SK-MEL-5 (cell line): ENCODE data around the gene CYTH2. TPM values are rescaled to one million over a fixed set of nuclear protein-coding genes. Genes with fewer than 3 reads are reported as not detected.
A peak's percentile ranks its signal among the peaks of the same experiment; 100 is the strongest.

Experiments
- DNase-seq: peaks from one replicate; pipeline ENCODE4 v3.0.0-alpha.2; 2016; ENCODE audit warnings: low read depth, low spot score
- in situ Hi-C: cut with HindIII; loops from 2 replicates; pipeline ENCODE4 v1.10.0; 2016; ENCODE audit warnings: low sequenced_read_pairs, high pct_unique_total_duplicates, low pct_unique_long_range_greater_than_20kb
- total RNA-seq: library from RNA; depleted of rRNA; stranded (reverse); fragments of >200 nt; shearing (Covaris generic); gene quantifications from 2 replicates; pipeline ENCODE4 v1.2.3, GENCODE V29; 2014

Gene CYTH2
- total RNA-seq, 1 experiment from 2014 or later = 41.0 TPM

DNA sequence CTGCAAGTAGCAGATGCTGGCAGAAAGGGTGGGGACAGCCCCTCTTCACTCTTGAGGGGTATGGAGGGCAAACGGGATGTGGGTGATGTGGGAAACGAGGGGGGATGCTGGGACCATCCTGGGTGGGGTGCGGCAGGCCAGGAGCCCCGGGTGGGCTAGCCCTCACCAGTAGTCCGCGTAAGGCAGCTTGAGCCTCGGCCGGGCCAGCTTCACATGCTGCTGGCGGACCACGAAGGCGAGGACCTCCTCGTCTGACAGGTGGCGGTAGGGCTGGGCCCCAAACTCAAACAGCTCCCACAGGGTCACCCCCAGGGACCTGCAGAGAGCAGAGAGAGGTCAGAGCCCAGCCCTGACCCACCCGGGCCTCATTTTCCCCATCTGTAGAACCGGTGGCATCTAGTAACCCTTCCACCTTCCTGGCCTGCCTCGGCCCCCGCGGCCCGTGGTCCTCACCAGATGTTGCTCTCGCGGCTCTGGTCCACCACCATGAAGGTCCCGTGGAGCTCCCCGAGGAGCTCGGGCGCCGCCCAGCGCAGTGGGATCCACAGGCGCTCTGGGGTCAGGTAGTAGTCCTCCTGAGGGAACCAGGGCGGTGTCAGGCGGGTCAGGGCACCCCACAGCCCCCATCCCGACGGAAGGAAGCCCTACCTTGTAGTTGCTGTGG, 31.8 kb downstream of the CYTH2 start:
- DNase-seq = no peak
- in situ Hi-C loops = no loop called here

DNA sequence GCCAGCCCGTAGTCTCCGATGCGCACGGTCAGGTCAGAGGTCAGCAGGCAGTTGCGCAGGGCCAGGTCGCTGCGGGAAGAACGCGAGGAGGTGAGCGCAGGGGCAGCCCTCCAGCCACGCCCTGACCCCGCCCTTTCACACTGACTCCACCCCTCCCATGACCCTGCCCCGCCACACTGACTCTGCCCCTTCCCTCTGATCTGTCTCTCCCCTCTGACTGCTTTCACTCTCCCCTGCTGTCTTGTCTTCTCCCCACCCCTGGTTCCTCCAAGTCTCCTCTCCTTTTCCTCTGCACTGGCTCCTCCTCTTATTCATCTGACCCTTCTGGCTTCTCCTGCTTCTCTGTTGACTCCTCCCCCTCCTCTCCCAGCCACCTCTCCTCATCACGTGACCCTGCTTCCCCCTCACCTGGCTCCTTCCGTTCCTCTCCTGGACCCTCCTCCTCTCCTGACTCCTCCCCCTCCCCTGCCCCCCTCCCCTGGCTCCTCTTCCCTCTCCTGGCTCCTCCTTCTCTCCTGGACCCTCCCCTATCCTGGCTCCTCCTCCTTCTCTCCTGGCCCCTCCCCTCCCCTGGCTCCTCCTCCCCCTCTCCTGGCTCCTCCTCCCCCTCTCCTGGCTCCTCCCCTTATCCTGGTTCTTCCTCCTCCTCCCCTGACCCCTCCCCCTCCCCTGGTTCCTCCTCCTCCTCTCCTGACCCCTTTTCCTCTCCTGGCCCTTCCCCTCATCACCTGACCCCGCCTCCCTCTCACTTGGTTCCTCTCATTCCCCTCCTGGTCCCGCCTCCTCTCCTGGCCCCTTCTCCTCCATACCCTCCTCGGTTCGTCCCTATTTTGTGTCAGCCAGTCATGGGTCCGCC, 32.6 kb downstream of the CYTH2 start:
- peak; percentile 72 for DNase-seq
- in situ Hi-C loops = no loop called here

DNA sequence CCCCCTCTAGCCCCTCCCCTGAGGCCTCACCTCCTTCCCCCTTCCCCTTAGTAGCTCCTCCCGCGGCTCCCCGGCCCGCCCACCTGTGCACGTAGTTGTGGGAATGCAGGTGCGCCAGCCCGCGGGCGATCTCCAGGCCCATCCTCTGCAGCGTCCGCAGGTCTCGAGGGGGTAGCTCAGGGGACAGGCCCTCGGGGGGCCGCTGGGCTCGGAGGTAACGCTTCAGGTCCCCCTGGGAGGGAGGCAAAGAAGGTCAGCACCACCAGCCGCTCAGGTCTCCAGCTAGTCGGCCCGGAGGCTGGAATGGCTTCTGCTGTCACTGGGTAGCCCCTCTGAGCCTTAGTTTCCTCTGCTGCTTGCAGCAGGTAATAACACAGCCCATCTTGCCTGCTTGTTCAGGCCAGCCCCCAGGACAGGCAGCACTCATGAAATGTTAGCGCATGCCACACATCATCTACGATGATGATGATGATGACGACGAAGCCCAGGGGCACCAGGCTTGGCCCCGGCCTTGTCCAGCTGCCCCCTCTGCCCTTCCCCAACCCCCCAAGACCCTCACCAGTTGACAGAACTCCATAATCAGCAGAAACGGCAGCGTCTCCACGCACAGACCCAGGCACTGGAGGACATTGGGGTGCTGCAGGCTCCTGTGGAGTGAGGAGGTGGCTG, 33.3 kb downstream of the CYTH2 start:
- in situ Hi-C loops = no loop called here
- DNase-seq = no peak

DNA sequence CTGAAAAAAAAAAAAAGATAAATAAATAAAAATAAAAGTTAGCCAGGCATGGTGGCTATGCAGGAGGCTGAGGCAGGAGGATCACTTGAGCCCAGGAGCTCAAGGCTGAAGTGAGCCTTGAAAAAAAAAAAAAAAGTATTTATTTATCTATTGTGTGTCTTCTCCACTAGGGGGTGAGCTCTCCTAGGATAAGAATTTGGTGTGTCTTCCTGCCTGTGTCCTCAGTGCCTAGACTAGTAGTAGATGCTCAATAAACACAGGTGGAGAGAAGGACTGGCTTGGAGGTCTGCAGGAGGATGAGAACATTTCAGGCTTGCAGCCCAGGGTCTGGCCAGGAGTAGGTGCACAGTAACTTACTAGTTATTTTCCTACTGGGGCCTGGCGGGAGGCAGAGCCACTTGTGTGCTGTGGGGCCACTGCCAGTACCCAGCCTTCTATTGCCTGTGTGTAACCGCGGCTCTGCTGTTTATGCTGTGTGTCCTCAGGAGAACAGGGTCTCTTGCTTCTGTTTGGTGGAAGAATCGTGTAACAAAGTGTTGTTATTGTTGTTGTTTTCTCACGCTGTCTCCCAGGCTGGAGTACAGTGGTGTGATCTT, 37.1 kb downstream of the CYTH2 start:
- in situ Hi-C loops = no loop called here
- DNase-seq = peak; percentile 68

DNA sequence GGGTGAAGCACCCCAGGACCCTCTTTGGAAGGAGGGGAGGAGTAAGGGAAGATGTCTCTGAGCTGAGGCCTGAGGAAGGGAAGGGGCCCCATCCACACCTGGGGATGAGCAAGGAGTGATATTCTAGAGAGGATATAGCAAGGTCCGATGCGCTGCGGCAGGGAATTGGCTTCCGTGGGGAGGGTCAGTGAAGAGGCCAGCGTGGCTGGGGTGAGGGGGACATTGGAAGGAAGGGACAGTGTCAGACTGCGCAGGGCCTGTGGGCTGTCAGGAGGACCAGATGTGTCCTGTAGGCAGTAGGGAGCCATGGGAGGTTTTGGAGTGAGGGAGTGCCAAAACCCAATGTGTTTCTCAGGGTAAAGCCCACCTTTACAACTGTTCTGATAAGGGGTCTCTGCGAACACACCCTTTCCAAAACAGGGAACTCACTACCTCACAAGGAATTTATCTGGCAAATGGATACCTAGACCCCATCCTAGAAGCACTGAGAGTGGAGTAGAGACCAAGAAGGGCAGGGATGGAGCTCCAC, 38.8 kb downstream of the CYTH2 start:
- in situ Hi-C loops = no loop called here
- DNase-seq = no peak

DNA sequence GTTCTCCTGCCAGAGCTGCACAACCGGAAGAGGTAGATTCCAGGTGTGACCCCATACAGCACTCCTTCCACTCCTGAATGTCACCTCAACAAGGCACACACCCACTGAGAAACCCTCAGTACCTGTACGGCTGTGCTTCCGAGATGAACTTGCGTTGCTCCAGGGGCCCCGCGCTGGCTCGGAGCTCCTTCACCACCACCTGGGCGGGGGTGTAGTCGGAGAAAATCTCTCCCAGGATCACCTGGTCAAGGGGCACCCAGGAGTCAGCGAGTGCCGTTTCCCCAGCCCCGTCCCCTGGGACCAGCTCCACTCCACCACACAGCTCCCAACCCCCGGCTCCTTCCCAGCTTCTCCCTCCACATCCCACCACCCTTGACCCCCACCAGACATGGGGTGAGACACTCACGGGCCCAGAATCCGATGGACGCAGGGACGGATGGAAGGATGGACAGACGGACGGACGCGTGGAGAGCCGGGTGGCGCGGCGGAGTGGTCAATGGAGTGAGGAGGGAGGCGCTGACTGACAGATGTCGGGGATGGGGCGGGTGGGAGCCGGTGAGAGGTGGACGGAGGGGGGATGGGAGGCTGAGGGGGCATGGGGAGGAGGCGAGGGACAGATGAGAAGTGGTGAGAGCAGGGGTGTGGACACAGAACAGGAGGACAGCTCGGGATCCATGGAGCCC, 39.7 kb downstream of the CYTH2 start:
- in situ Hi-C loops = no loop called here
- no peak for DNase-seq

DNA sequence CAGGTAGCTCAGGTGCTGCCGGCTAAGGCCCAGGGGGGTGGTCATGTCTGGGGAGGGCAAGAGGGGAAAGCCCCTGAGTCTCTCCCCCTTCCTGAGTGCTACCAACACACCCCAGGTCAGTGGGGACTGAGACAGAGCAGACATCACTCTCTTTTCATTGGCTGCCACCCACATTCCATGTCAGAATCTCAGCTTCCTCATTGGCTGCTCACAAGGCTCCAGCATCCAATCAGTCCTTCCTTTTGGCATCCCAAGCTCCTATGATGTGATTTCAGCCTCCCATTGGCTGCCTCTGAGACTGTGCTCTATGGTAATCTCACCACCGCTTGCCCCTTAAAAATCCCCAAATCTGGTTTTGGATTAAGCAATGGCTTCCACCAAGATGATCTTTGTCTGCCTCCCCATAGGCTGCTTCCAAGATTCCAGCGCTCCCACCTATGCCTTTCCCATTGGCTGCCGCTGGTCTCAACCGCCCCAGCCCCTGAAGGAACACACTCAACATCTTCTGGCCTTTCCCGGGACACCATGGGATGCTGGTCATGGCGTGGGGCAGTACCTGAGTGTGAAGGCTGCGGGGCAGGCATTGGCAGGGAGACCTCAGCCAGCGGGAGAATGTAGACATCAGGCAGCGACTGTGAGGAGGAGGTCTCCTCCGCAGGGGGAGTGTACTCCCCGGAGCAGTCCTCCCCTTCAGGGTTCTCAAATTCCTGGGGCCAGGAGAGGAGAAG, 40.5 kb downstream of the CYTH2 start:
- in situ Hi-C loops = no loop called here
- DNase-seq = peak; percentile 49

DNA sequence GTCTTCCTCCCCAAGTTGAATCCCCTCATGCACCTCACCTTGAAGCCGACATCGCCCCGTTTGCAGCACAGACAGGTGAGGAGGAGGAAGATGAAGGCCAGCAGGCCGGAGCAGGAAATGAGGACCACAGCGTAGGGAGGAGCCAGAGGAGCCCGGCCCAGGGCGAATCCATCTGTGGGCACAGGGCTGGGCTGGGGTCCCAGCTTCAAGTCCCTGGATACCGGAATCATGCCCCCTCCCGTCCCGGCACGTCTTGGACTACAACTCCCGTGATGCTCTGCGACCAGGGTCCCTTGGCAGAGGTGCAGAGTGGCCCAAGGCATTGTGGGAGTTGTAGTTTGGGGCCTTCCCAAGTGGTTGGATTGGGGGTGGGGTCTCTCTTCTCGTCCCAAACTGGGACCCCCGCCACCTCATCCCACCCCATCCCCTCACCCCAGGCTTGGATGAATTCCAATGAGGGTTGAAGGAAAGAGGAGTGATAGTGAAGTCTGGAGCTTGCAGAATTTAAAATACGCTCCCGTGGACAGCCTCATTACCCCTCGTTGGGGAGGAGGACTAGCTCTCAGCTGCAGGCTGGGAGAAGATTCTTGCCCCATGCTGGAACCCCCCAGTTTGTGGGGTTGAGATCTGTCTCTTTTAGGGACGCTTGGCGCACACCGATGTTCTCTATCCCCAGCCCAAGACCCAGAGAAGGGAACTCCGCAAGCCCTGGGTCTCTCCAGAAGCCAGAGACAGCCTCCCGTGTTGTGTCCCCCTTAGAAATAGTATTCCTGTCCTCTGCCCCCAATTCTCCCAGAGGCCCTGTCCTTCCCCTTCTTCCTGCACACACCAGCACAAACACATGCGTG, 41.5 kb downstream of the CYTH2 start:
- DNase-seq = peak; percentile 65
- in situ Hi-C loops = no loop called here

DNA sequence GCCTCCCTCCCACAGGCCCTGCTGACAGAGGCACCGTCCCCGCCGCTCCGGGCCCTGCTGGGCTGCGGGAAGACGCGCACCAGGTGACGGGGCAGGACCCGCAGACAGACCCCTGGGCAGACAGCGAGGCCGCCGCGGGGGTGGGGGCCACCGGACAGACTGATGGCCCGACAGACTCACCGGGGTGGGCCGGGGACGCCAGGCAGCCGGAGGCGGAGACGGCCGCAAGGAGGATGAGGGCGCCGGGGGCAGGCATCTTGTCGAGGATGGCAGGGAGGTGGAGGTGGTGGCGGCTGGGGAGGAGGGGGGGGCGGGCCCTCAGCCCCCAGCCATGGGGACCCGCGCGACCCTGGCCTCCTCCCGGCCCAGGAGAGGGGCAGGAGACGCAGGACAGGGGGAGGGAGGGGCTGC, 42.2 kb downstream of the CYTH2 start:
- no peak for DNase-seq
- in situ Hi-C loops = no loop called here

DNA sequence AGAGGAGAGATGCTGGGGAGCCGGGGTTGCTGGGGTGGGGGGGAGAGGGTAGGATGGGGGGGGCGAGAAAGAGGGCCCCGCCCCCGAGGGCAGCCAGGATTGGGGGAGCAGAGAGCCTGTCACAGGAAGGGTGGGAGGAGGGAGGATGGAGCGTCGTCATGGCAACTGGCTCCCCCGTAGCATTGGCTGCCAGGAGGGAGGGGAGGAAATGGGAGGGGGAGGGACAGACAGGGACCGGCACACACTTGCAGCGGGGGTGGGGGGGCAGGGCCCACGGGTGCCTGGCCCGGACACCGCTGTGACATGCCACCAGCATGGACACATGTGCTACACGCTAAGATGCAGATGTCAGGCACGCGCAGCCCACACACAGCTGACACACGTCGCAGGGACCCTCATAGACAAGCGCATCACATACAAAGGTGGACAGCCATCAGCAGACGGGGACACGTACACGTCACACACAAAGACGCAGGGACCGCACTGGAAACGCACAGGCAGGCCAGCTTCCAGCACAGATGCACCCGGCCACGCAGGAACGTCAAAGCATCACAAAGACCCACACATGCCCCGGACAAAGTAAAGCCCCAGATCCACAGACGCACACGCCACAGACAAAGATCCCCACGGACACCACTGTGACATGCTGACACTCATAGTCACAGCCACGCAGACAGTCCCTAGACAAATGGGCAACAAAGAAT, 42.8 kb downstream of the CYTH2 start, which contains the start of gene LMTK3:
Gene LMTK3 (minus strand): TSS at position 36 of the 704 bp plus-strand sequence. CDS start 259 bp downstream, outside the sequence.
- peak; percentile 54 for DNase-seq
- in situ Hi-C loops = no loop called here

DNA sequence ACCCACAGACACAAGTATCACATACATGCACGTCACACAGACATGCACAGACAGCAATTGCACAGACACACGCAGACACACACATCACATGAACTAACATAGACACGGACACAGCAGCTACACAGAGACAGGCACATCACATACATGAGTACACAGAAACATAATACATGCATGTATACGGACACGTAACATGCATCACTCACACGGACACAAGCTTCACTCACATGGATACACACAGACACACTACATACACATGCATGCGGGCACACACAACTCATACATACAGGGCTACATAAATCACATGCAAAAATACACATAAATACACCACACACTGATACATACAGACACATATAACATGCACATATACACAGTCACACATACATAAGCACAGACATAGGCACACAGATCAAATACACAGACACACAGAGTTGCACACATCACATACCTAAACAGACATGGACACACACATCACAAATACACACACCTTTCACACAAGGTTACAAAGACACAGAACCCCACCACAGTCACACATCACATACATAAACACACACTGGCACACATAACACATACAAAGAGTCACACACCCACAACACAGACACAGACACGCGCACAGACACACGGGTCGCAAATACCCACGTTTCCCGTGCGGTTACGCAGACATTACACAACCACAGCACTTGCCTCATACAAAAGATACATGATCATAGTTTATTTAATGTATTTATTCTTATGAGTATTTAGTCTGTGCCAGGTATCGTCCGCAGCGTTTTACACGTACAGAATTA, 43.5 kb downstream of the CYTH2 start:
- DNase-seq = no peak
- in situ Hi-C loops = no loop called here

DNA sequence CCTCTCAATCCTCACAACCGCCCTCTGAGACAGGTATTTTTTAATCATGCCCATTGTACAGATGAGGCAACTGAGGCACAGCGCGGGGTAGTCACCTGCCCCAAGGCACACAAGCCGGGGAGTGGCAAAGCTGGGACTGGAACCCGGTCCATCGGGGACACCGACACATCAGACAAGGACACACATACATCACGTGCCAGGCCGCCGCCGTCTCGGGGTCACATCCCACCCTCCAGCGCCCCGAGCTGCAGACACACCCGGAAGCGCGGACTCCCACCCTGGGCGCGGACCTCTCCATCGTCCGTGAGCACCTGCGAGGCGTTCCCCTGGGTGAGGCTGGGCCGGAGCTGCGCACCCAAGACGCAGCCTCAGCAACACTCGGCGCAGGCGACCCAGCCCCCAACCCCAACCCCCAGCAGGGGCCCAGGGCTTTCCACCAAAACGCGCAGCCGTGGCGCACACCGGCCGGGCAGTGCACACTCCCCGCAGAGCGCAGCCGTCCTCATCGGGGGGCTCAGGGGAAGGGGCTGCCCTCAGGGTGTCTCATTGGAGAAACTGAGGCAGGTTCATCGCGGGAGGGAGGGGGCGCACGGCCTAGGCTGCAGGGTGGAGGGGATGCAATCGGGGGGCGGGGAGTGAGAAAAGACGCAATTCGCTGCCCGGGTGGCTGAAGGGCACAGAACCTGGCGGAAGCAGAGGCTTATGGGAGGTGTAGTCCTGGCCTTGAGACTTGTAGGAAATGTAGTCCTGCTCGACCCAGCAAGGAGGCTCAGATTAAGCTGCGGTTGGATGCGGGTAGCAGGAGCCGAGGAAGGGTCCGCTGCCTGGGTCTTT, 44.3 kb downstream of the CYTH2 start:
- DNase-seq = peak; percentile 86
- in situ Hi-C loops = no loop called here

DNA sequence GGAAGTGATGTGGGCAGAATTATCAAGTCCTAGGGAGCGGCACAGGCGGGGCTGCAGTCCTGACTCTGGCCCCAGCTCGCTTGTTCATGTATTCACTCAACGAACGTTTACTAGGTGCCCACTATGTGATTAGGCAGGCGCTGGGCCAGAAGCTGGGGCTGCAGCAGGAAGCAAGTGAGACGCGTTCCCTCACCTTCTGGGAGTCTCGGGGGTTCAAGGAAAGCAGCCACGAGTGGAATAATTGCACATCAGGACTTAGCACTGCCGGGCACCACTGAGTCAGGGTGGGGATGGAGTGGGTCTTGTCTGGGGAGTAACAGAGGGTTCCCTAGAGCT, 44.9 kb downstream of the CYTH2 start:
- DNase-seq = no peak
- in situ Hi-C loops = no loop called here

DNA sequence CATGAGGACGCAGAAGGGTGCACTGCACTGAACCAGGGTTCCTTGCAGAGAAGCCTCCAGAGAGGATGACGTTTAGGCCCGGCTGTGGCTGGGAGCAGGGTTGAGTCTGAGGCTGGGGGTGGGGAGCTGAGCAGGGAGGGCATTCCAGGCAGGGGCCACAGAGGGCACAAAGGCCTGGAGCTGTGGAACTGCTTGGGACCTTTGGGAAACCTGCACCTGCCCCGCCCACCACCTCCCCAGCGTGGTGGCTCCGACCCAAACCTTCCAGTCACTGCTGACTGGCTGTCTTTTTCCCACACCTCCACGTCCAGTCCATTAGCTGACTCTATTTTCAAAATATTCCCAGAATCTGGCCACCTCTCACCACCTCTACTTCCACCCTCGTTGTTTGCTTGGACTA, 47.4 kb downstream of the CYTH2 start:
- in situ Hi-C loops = no loop called here
- DNase-seq = no peak
